ENCODE measurements around the gene ME2.
"Not testable (repeated sequence)": the region's sequence is repeated elsewhere in the genome, so short reads cannot be mapped to it uniquely, and the experiment has no call there.

DNA sequence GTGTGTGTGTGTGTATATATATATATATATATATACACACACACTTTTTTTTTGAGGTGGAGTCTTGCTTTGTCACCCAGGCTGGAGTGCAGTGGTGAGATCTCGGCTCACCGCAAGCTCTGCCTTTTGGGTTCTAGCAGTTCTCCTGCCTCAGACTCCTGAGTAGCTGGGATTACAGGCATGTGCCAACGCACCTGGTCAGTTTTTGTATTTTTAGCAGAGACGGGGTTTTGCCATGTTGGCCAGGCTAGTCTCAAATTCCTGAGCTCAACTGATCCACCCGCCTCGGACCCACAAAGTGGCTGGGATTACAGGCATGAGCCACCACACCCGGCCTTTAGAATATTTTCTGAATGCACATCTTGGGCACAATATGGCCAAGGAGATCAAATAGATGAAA is 45.4 kb upstream of the ME2 start:
- TF ChIP-seq, protein P1, sequence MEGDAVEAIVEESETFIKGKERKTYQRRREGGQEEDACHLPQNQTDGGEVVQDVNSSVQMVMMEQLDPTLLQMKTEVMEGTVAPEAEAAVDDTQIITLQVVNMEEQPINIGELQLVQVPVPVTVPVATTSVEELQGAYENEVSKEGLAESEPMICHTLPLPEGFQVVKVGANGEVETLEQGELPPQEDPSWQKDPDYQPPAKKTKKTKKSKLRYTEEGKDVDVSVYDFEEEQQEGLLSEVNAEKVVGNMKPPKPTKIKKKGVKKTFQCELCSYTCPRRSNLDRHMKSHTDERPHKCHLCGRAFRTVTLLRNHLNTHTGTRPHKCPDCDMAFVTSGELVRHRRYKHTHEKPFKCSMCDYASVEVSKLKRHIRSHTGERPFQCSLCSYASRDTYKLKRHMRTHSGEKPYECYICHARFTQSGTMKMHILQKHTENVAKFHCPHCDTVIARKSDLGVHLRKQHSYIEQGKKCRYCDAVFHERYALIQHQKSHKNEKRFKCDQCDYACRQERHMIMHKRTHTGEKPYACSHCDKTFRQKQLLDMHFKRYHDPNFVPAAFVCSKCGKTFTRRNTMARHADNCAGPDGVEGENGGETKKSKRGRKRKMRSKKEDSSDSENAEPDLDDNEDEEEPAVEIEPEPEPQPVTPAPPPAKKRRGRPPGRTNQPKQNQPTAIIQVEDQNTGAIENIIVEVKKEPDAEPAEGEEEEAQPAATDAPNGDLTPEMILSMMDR (conservative IDR thresholded peaks at IDR 0.05), result not testable (repeated sequence)
- TF ChIP-seq ZFX (IDR thresholded peaks at IDR 0.05), result not testable (repeated sequence)
